T47D (cell line): ENCODE results near the gene IL21.

Experiments used
- DNase-seq, 2 experiments: peaks; one replicate each; pipeline versions ENCODE4 v3.0.0 to v3.0.0-alpha.2; 2011 to 2012; ENCODE audit warnings: low read depth in 1 of 2, low spot score in 1 of 2
- JUND ChIP-seq: IDR thresholded peaks from 2 replicates; pipeline ENCODE4 v1.6.1; 2012; ENCODE audit warnings: low read depth
- in situ Hi-C: cut with HindIII; loops from 2 replicates; pipeline ENCODE4 v1.10.0; 2016; ENCODE audit warnings: low sequenced_read_pairs, low pct_unique_long_range_greater_than_20kb

Gene IL21

DNA sequence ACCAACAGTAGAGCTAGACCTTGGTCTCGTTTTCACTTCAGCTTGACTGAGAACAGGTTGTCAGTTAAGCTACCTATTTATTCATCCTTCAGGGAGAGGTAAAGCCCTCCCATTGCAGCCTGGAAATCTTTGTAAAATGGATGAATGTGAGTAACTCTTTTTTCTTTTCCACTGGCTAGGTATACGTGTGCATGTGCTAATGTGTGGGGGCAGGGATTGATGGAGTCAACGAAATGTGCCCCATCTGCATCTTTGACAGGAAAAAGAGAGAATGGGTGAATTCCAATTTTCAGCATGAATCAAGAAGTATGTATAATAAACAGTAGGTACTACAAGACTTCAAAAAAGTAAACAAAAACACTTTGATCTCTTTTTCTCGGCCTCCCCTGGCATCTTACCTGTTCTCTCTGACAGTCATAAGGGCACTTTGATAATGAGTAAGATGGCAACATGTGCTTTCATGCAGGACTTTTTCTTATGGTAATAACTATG is at the start of gene IL21:
Gene IL21 (minus strand): TSS at position 51 of the 492 bp plus-strand sequence. CDS start 55 bp downstream, outside the sequence.
- in situ Hi-C loops, result no loop called here
- no peak for TF ChIP-seq JUND
- no peak for DNase-seq

DNA sequence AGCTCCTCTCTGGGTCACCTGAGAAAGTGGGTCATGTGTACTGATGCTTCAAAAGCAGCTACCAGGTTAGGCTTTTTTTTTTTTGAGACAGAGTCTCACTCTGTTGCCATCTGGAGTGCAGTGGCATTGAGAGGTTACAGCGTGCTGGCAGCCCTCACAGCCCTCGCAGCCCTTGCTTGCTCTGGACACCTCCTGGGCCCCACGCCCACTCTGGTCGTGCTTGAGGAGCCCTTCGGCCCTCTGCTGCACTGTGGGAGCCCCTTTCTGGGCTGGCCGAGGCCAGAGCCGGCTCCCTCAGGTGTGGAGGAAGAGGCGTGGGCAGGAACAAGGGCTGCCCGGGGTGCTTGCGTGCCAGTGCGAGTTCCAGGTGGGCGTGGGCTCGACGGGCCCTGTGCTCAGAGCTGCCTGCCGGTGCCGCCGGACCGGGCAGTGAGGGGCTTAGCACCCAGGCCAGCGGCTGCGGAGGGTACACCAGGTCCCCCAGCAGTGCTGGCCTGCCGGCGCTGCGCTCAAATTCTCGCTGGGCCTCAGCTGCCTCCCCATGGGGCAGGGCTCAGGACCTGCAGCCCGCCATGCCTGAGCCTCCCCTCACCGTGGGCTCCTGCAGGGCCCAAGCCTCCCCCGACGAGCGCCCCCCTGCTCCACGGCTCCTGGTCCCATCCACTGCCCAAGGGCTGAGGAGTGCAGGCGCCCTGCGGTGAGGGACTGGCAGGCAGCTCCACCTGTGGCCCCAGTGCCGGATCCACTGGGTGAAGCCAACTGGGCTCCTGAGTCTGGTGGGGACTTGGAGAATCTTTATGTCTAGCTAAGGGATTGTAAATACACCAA is 49.3 kb upstream of the IL21 start:
- TF ChIP-seq JUND, result no peak
- no peak for DNase-seq
- in situ Hi-C loops, result no loop called here

DNA sequence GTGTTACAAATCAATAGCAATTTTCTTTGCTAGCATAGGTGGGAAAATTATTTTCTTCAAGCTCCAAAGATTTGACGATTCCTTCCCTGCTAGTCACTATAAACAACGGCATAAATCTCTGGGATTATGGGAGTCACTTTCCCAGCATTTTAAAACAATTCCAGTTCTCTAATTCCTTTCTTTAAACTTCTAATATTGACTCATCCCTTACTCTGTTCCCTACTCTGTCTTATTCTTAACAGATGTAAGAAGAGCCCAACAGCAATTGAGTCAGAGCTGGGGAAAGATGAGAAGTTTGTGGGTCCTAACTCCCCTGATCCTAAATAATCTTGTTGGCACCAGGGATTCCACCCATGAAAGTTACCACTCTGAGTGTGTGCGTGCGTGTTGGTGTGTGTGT is 47.4 kb upstream of the IL21 start:
- in situ Hi-C loops, result no loop called here
- TF ChIP-seq JUND, result no peak
- DNase-seq, result no peak

DNA sequence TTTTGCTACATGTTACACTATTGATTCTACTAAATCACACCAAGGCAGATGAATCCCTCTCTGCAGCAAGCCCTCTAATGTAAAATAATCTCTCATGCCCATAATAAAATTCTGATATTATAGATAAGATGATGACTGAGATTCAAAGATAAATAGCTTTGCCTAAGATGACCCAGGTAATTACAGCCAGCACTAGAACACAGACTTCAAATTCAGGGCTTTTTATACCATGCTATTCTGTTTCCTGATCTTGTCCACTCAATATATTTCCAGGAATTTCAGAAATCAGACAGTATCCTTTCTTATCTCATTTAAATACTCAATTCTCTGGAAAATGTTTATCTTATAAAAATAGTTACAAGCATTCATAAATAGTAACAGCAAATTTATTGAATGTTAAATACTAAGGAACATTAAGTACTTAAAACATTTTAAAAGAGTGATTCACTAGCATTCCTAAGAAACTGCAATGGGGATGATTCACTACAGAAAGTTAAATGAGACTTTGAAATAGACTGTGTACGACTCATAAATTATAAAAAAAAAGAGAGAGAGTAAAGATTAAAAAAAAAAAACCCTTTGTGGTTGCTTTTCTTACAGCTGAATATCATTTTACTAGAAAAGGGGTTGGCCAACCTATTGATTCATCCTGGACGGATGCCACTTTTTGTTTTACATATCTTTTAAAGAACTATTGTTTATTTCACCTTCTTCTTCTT is 45.8 kb upstream of the IL21 start:
- no peak for DNase-seq
- no peak for TF ChIP-seq JUND
- in situ Hi-C loops, result no loop called here

DNA sequence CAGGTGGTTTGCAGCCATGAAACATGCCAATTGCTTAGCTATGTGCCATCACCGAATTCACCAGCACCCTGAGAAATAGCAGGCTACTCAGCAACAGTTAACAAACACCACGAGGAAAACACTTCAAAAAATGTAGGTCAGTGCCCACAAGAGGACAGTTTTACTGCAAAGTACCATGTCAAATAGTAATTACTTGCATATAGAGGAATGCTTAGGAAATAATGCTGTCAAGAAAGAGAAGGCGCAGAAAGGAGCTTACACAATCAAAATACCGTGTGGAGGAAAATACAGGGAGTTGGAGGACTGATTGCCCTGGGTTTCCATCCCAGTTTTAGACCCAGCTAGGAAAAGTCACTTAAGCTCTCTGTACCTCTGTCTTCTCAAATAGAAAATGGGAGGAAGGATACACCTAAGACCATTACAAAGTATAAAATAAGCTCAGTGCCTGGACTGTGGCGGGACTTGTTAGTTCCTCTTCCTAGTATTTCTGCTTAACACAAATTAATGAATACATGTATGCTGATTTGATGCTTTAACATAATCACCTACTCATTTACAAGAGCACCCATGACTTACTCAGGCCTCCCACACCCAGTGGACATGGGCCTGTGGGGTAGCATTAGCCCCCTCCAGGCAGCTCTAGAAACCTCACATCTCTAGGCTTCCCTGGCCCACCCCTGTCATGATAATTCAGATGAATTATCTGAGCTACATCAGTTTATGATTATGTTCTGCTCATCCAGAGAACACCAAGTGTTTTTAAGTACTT is 44.5 kb upstream of the IL21 start:
- in situ Hi-C loops, result no loop called here
- no peak for DNase-seq
- TF ChIP-seq JUND, result no peak

DNA sequence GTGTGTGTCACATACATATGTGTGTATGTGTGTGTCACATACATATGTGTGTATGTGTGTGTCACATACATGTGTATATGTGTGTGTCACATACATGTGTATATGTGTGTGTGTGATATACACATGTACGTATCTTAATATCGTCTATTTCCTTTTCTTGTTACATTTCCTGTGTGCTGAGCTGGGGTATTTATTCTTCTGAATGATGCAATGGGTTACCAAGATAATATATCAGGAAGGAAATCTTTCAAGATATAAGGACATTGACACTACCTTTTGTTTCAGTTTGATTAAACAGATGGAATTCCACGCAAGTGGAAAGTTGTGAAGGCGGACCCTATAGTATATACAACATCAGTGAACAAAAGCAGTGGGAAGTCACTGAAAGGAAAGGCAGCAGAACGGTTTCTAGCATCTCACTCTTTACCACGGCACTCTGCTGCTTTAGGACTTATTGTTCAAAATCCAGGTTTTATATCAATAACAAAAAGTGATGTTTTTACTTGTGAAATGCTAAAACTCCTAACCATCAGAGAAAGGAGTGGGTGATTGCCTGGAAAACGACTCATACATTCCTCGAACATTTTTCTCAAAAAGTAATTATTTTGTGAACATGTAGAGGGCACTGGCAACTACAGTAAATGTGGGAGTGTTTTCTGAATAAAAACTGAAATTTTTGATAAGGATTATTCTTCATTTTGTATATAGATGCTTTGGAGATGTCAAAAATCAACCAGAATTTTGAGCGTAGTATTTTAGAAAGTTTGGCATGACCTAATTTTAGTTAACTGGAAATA is 43.1 kb upstream of the IL21 start:
- TF ChIP-seq JUND, result no peak
- in situ Hi-C loops, result no loop called here
- no peak for DNase-seq

DNA sequence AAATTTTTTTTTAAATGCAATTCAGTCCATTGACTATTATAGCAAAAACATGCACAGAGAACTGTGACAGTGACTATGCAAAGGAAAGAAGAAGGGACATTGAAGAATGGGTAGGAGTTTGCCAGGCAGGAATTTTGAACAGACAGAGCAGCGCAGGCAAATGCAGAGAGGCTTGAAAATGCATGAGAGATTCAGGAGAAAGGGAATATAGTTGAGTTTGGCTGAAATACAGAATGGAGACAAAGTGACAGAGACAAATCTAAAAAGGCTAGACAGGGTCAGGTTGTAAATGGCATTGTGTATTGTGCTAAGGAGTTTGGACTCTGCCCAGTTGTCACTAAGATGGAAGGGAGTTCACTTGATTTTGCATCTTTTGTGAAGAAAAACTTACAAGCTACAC is 42.4 kb upstream of the IL21 start:
- in situ Hi-C loops, result no loop called here
- TF ChIP-seq JUND, result no peak

DNA sequence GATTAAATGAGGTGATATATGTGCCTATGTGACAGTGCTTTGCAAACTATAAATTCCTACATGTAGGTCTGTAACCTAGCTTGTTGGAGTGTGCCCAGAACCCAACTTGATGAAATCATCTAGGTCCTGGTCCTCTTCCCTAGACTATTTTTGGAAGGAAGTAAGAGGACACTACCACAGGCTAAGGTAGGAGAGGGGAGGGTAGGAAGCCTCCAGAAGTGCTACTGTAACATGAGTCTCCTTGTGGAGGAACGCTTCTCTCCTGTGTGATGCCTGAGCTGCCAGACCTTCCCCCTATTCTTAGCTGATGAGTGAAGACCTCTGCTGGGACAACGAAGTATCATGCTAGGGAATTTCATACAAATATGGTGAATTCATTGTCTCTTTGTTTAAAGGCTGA is 41.8 kb upstream of the IL21 start:
- TF ChIP-seq JUND, result no peak
- DNase-seq, result no peak
- in situ Hi-C loops, result no loop called here

More for the DNA sequence above, 42.4 kb upstream of the IL21 start:
- DNase-seq, result no peak

DNA sequence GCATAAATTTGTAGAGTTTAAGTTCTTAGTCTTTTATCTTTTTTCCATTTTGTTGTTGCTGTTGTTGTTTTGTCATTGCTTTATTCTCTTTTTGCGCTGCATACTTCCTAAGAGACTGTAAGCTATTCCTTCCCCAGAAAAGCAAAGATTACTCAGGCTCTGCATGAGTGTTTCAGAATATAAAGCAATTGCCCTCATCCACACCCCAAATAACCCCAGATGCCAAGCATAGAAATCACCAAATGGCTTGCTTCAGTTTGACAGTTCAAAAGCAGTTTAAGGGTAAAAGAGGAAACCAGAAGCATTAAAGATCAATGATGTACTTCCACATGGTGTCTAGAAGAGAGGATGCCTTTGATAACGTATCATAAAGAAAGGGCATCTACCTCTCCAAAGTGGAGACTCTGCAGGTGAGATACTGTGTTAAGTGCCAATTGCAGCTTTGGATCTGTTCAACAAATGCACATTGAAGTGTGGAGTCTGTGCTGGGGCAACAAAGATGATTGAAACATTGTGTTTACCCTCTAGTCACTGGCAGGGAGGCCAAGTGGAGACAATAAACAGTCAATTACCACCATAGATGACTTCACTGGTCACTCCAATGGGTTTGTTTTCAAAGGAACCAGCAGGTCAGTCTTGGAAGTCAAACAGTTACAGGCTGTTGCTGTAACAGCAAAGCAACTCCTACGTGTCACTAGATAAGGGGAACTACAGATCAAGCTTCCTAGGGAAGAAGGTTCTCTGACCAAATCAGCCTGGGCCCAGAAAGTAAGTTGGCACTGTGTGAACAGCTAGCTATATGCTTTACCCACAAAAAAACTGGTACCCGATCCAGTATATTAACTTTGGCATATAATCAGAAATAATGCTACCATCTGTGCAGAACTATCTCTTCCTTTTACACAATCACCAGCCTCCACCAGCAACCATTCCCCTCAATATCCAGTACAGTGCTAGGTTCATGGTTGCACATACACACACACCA is 40.6 kb upstream of the IL21 start:
- DNase-seq, result no peak
- TF ChIP-seq JUND, result no peak
- in situ Hi-C loops, result no loop called here

DNA sequence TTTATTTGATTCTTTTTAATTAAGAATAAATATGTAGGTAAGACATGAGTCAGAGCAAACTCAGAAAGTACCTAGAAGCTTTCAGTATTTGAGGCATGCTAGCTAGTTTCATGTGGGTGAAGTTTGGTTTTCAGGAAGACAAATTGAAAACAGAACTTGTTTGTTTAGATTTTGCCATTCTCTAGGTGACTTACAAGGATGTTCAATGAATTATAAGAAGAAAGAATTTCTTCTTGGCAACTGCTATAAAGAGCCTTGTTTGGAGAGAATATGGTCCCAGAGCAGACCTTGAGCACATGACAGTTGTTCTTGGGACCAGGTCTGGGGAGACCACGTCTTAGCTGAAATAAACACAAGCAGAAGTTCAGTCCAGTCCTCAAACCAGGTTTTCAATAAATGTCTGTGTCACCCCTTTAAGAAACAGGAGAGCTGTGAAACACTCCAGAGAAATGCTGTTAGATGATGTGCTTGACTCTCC is 38.0 kb upstream of the IL21 start:
- in situ Hi-C loops, result no loop called here
- no peak for TF ChIP-seq JUND
- DNase-seq, result no peak

DNA sequence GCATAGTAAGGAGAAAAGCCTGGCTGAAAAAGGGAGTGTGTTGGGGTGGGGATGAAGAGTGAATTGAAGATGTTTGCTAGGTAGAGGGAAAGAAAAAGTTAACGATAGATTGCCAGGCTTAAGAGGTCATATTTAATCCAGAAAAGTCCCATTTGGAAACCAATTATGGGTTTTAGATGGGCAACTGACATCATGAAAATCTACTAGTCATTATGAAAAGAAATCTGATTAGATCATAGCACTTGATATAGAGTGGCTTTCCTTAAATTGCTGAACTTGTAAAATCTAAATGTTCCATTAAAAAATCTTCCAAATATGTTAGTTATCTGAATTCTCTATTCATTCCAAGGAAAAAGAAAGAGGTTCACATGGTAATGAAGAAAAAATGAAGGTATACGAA is 37.5 kb upstream of the IL21 start:
- in situ Hi-C loops, result no loop called here
- no peak for DNase-seq
- TF ChIP-seq JUND, result no peak
